K562 (cell line): ENCODE results near the gene STX19.

Experiments
- CREM ChIP-seq: IDR thresholded peaks from 2 replicates; pipeline ENCODE4 v1.6.1; 2014; ENCODE audit warnings: antibody characterized with exemption, low read depth
- EWSR1 ChIP-seq: fragments of 450-650 bp; IDR thresholded peaks from 2 replicates; pipeline ENCODE4 v1.6.1; 2018; ENCODE audit warnings: borderline replicate concordance, mild to moderate bottlenecking, low read depth, moderate library complexity; ENCODE audit not compliant: partially characterized antibody
- HDGF ChIP-seq: fragments of 450-650 bp; IDR thresholded peaks from 2 replicates; pipeline ENCODE4 v1.6.1; 2016
- POLR2A ChIP-seq: fragments of 450-650 bp; conservative IDR thresholded peaks from 2 replicates; pipeline ENCODE4 v1.6.1; 2016
- RAD21 ChIP-seq, 2 experiments: fragments of 250-450 bp in 1 of 2; fragments of 450-650 bp in 1 of 2; sonication (Bioruptor Pico) in 1 of 2; formaldehyde crosslinking in 1 of 2; IDR thresholded peaks in 1 of 2; conservative IDR thresholded peaks in 1 of 2; 2 replicates each; pipeline versions ENCODE4 v1.4.0 to v1.8.0; 2020 to 2022; ENCODE audit warnings: mild to moderate bottlenecking in 2 of 2, moderate library complexity in 1 of 2
- ZNF140 ChIP-seq: fragments of 250-450 bp; sonication (Bioruptor Pico); IDR thresholded peaks from 2 replicates; pipeline ENCODE4 v1.8.0; 2021; ENCODE audit warnings: moderate library complexity, mild to moderate bottlenecking, inconsistent platforms
- TF ChIP-seq, protein P1 (sequence below), 3 experiments: fragments of 200-800 bp in 1 of 3; sonication (Bioruptor generic) in 1 of 3; sonication (generic) in 1 of 3; formaldehyde crosslinking in 1 of 3; IDR thresholded peaks; 2 replicates each; pipeline versions ENCODE4 v1.6.1 to v1.8.0; 2016 to 2022; ENCODE audit warnings: mild to moderate bottlenecking in 2 of 3, missing compliant biosample characterization in 2 of 3, missing genetic modification characterization in 2 of 3, missing genetic modification reagents in 1 of 3

DNA sequence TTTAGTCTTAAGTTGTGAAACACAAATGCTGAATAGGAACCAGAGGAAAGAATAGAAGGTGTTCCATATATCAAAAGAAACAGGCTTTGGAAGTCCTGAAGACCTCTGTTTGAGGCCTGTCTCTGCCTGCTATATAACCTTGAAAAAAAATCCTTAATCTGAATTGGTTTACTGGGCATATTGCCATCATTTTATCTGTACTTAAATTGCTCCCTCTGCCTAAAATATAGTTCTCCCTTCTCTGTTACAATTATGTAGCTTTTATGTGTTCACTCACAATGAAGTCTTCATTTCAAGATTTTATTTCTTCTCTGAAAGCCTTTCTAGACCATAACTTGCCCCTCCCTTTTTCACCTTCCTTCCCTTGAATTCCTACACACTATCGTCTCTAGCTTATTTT lies 27.2 kb downstream of the STX19 start:
- TF ChIP-seq CREM (no peak), ZNF140 (no peak), RAD21 (CRISPR knock-in tag; conservative IDR thresholded peaks at IDR 0.05 in 1 of 2, IDR thresholded peaks at IDR 0.05 in 1 of 2) (no peak), EWSR1 (no peak), POLR2A (no peak), HDGF (no peak)
- TF ChIP-seq, protein P1, sequence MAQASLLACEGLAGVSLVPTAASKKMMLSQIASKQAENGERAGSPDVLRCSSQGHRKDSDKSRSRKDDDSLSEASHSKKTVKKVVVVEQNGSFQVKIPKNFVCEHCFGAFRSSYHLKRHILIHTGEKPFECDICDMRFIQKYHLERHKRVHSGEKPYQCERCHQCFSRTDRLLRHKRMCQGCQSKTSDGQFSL (CRISPR knock-in tag; IDR thresholded peaks at IDR 0.05) = no peak
- TF ChIP-seq, protein P1 (tag; IDR thresholded peaks at IDR 0.05) = no peak
